Cerebellar cortex (tissue), 1 donor: ENCODE data around the gene RAB31.
"Not testable (repeated sequence)": the region's sequence is repeated elsewhere in the genome, so short reads cannot be mapped to it uniquely, and the experiment has no call there.

Source experiments
- DNase-seq: peaks from one replicate; pipeline ENCODE4 v3.0.0-alpha.2; 2015; ENCODE audit warnings: low spot score

The RAB31 gene

GRCh38 chr18:9890196-9890595 lies 182.1 kb downstream of the RAB31 start:
- DNase-seq: no peak

- no peak for DNase-seq
Observed at GRCh38 chr18:9890957-9891356, 182.9 kb downstream of the RAB31 start.

GRCh38 chr18:9891515-9891914 lies 183.4 kb downstream of the RAB31 start:
- not testable (repeated sequence) for DNase-seq

GRCh38 chr18:9894454-9895068 lies 186.5 kb downstream of the RAB31 start:
- DNase-seq: no peak

- DNase-seq: no peak
Observed at GRCh38 chr18:9897129-9897528, 189.0 kb downstream of the RAB31 start.

GRCh38 chr18:9897787-9898291 lies 189.7 kb downstream of the RAB31 start:
- not testable (repeated sequence) for DNase-seq

GRCh38 chr18:9898792-9899549 lies 190.9 kb downstream of the RAB31 start:
- no peak for DNase-seq

- not testable (repeated sequence) for DNase-seq
Observed at GRCh38 chr18:9899550-9899930, 191.4 kb downstream of the RAB31 start.

GRCh38 chr18:9900699-9901098 lies 192.6 kb downstream of the RAB31 start:
- no peak for DNase-seq

- no peak for DNase-seq
Observed at GRCh38 chr18:9901377-9901776, 193.3 kb downstream of the RAB31 start.

- DNase-seq: not testable (repeated sequence)
Observed at GRCh38 chr18:9902264-9902663, 194.2 kb downstream of the RAB31 start.

GRCh38 chr18:9902832-9903231 lies 194.7 kb downstream of the RAB31 start:
- no peak for DNase-seq

- no peak for DNase-seq
Observed at GRCh38 chr18:9905401-9905922, 197.4 kb downstream of the RAB31 start.

GRCh38 chr18:9906481-9906880 lies 198.4 kb downstream of the RAB31 start:
- DNase-seq: no peak

- no peak for DNase-seq
Observed at GRCh38 chr18:9907867-9908266, 199.8 kb downstream of the RAB31 start.

GRCh38 chr18:9910071-9910470 lies 202.0 kb downstream of the RAB31 start:
- no peak for DNase-seq

GRCh38 chr18:9910661-9911060 lies 202.6 kb downstream of the RAB31 start:
- no peak for DNase-seq

GRCh38 chr18:9911226-9911625 lies 203.1 kb downstream of the RAB31 start:
- no peak for DNase-seq
